ENCODE measurements around the gene RNF187. TPM values are rescaled to one million over a fixed set of nuclear protein-coding genes. Genes with fewer than 3 reads are reported as not detected.
A peak's percentile ranks its signal among the peaks of the same experiment; 100 is the strongest.

RNF187 gene
- total RNA-seq, 2 donors from 2014 or later, result 103 to 112 TPM

- 92 to 94% methylated on average over 2 to 4 of the region's 4 CpGs for WGBS, 2 experiments (ENCODE audit: insufficient coverage in 1 of 2, insufficient read length in 1 of 2)
- Mint-ChIP-seq H3K27ac (no peak overlapping the region), H3K9me3 (no peaks in the 10 kb centered on the region), H3K36me3 (ENCODE audit: low read depth) (no peaks in the 10 kb centered on the region), H3K27me3 (ENCODE audit: insufficient read depth) (peaks cover 11% of the 10 kb centered on the region), H3K4me1 (peaks cover 8% of the 10 kb centered on the region), H3K4me3 (no peak overlapping the region)
- Histone ChIP-seq H3K4me1 (ENCODE audit: control insufficient read depth, insufficient read depth, low read length) (no peaks in the 10 kb centered on the region), H3K9ac (ENCODE audit: extremely low read depth, low read length, poor library complexity, severe bottlenecking) (no peak overlapping the region), H3K27me3 (ENCODE audit: control insufficient read depth, insufficient read depth, low read length, poor library complexity, severe bottlenecking) (no peaks in the 10 kb centered on the region), H3K9me3 (ENCODE audit: control insufficient read depth, low read length) (no peaks in the 10 kb centered on the region), H3K27ac (ENCODE audit: low read depth, low read length) (no peak overlapping the region), H3K4me3 (ENCODE audit: low read length) (no peak overlapping the region), H3K36me3 (ENCODE audit: control insufficient read depth, insufficient read depth, low read length) (no peaks in the 10 kb centered on the region)
- TF ChIP-seq CTCF (conservative IDR thresholded peaks at IDR 0.05), result no peak
- no peak for DNase-seq
Measured at GRCh38 chr1:228477263-228477662, 9.9 kb upstream of the RNF187 start.

- H3K9me3 ChIP-seq (ENCODE audit: control insufficient read depth, low read length), result no peaks in the 10 kb centered on the region
- no peak for DNase-seq
- Mint-ChIP-seq H3K4me3 (no peak overlapping the region), H3K27me3 (ENCODE audit: insufficient read depth) (peaks cover 13% of the 10 kb centered on the region), H3K4me1 (peaks cover 8% of the 10 kb centered on the region), H3K9me3 (no peaks in the 10 kb centered on the region), H3K27ac (no peak overlapping the region), H3K36me3 (ENCODE audit: low read depth) (no peaks in the 10 kb centered on the region)
- H3K36me3 ChIP-seq (ENCODE audit: control insufficient read depth, insufficient read depth, low read length), result no peaks in the 10 kb centered on the region
- H3K4me1 ChIP-seq (ENCODE audit: control insufficient read depth, insufficient read depth, low read length), result no peaks in the 10 kb centered on the region
- TF ChIP-seq CTCF (conservative IDR thresholded peaks at IDR 0.05), result no peak
- no peak overlapping the region for H3K4me3 ChIP-seq (ENCODE audit: low read length)
- WGBS, 2 experiments (ENCODE audit: insufficient coverage in 1 of 2, insufficient read length in 1 of 2), result 0 to 53% methylated on average over 1 to 3 of the region's 4 CpGs
- H3K9ac ChIP-seq (ENCODE audit: extremely low read depth, low read length, poor library complexity, severe bottlenecking), result no peak overlapping the region
- H3K27me3 ChIP-seq (ENCODE audit: control insufficient read depth, insufficient read depth, low read length, poor library complexity, severe bottlenecking), result no peaks in the 10 kb centered on the region
- no peak overlapping the region for H3K27ac ChIP-seq (ENCODE audit: low read depth, low read length)
Measured at GRCh38 chr1:228478326-228478725, 8.9 kb upstream of the RNF187 start.

- H3K4me3 ChIP-seq (ENCODE audit: low read length), result no peak overlapping the region
Measured at GRCh38 chr1:228478912-228479711, 8.1 kb upstream of the RNF187 start.

More at GRCh38 chr1:228478912-228479711, 8.1 kb upstream of the RNF187 start:
- peak; percentile 62 for DNase-seq
- Histone ChIP-seq H3K27me3 (ENCODE audit: control insufficient read depth, insufficient read depth, low read length, poor library complexity, severe bottlenecking) (no peaks in the 10 kb centered on the region), H3K27ac (ENCODE audit: low read depth, low read length) (no peak overlapping the region), H3K9ac (ENCODE audit: extremely low read depth, low read length, poor library complexity, severe bottlenecking) (no peak overlapping the region), H3K9me3 (ENCODE audit: control insufficient read depth, low read length) (no peaks in the 10 kb centered on the region), H3K36me3 (ENCODE audit: control insufficient read depth, insufficient read depth, low read length) (no peaks in the 10 kb centered on the region), H3K4me1 (ENCODE audit: control insufficient read depth, insufficient read depth, low read length) (no peaks in the 10 kb centered on the region)
- H3K36me3 Mint-ChIP-seq (ENCODE audit: low read depth), result no peaks in the 10 kb centered on the region
- no peak overlapping the region for H3K27ac Mint-ChIP-seq
- peaks cover 8% of the 10 kb centered on the region for H3K4me1 Mint-ChIP-seq
- H3K9me3 Mint-ChIP-seq, result no peaks in the 10 kb centered on the region
- 74 to 78% methylated on average over 4 to 10 of the region's 10 CpGs for WGBS, 2 experiments (ENCODE audit: insufficient coverage in 1 of 2, insufficient read length in 1 of 2)
- H3K27me3 Mint-ChIP-seq (ENCODE audit: insufficient read depth), result peaks cover 10% of the 10 kb centered on the region
- TF ChIP-seq CTCF (conservative IDR thresholded peaks at IDR 0.05), result no peak
- H3K4me3 Mint-ChIP-seq, result no peak overlapping the region

Data from endodermal cell (in vitro differentiated cells).